ENCODE results near the gene BAG5.

GRCh38 chr14:103547941-103548462 is 14.5 kb downstream of the BAG5 start:
- TF ChIP-seq CTCF (IDR thresholded peaks at IDR 0.05) = no peak
- TF ChIP-seq ZFX (IDR thresholded peaks at IDR 0.05; ENCODE audit: borderline replicate concordance) = no peak
